Kidney (tissue), 22 donors: ENCODE results near the gene RGP1. TPM values are rescaled to one million over a fixed set of nuclear protein-coding genes. Genes with fewer than 3 reads are reported as not detected.

Experiments used
- DNase-seq, 5 donors: peaks; one replicate each; pipeline ENCODE4 v3.0.0-alpha.2; 2013 to 2020
- FAIRE-seq: peaks from 2 replicates; lab custom pipeline; 2012; peaks lifted over from hg19 to GRCh38; lab: Jason Lieb, UNC
- H3K27ac ChIP-seq, 2 donors: one replicate each; pipeline ENCODE4 v1.7.0; 2013; ENCODE audit warnings: low read depth in 2 of 2, low read length in 2 of 2, inconsistent platforms in 1 of 2
- H3K27me3 ChIP-seq: one replicate; pipeline ENCODE4 v1.7.1; 2013; ENCODE audit warnings: low read length, inconsistent platforms; ENCODE audit not compliant: control insufficient read depth, insufficient read depth
- H3K36me3 ChIP-seq, 3 donors: one replicate each; pipeline versions ENCODE4 v1.7.0 to v1.7.1; 2013; ENCODE audit warnings: low read length in 3 of 3, control low read depth in 1 of 3, inconsistent platforms in 1 of 3; ENCODE audit not compliant: insufficient read depth in 3 of 3, control insufficient read depth in 2 of 3
- H3K4me1 ChIP-seq, 3 donors: one replicate each; pipeline versions ENCODE4 v1.7.0 to v1.7.1; 2013; ENCODE audit warnings: low read length in 3 of 3, inconsistent platforms in 1 of 3, low read depth in 1 of 3; ENCODE audit not compliant: control insufficient read depth in 2 of 3, insufficient read depth in 2 of 3
- H3K4me3 ChIP-seq, 3 donors: one replicate each; pipeline versions ENCODE4 v1.7.0 to v1.8.1; 2013; ENCODE audit warnings: low read length in 3 of 3, control low read depth in 1 of 3, inconsistent platforms in 1 of 3
- H3K9ac ChIP-seq, 3 donors: one replicate each; pipeline versions ENCODE4 v1.7.0 to v1.7.1; 2013; ENCODE audit warnings: low read length in 3 of 3, control low read depth in 1 of 3, inconsistent platforms in 1 of 3
- H3K9me3 ChIP-seq, 3 donors: one replicate each; pipeline versions ENCODE4 v1.7.0 to v1.7.1; 2013; ENCODE audit warnings: low read length in 3 of 3, control low read depth in 1 of 3, inconsistent platforms in 1 of 3; ENCODE audit not compliant: control insufficient read depth in 2 of 3, insufficient read depth in 1 of 3
- CTCF ChIP-seq: IDR thresholded peaks from 3 replicates; pipeline ENCODE4 v1.5.1; 2012; ENCODE audit warnings: mild to moderate bottlenecking, moderate library complexity, borderline replicate concordance; ENCODE audit not compliant: insufficient read depth; ENCODE audit errors: extremely low read depth
- intact Hi-C: fragments of 100-400 bp; cut with DNase I; formaldehyde crosslinking; loops from one replicate; pipeline ENCODE4 v1.11.1; 2022
- long read RNA-seq, 10 donors: library from polyadenylated mRNA in 1 of 10; unstranded in 1 of 10; transcript quantifications; one replicate each; pipeline ENCODE4 v2.0.0 and lab custom pipeline, GENCODE V29; 2021 to 2026
- polyA plus RNA-seq: library from polyadenylated mRNA; stranded (reverse); fragments of 350-450 nt; fragmentation: Illumina TruSeq; extraction: RNeasy Lipid Tissue Mini Kit (QIAGEN cat#74804); gene quantifications from one replicate; pipeline ENCODE4 v1.2.3, GENCODE V29; 2014; ENCODE audit warnings: low read depth, low replicate concordance; ENCODE audit not compliant: insufficient read depth
- total RNA-seq: library from RNA; stranded (reverse); fragmentation: NEBNext Ultra II Directional; extraction: Animal tissue kit (Norgen Biotek cat#: 25700); gene quantifications from one replicate; pipeline ENCODE4 v1.2.1, GENCODE V29; 2021
- donor health status: control.
- donor health status: control.
- donor health status: control.
- donor health status: control.
- donor health status: control.
- donor health status: DM: yes; HTN: yes; CAD: no.
- donor health status: Normal renal cell carcinoma (clear cell type).

RGP1 gene
- total RNA-seq (39.2 TPM), polyA plus RNA-seq (11.0 TPM)
- long read RNA-seq, donor 1, full-length matches to known transcripts, result 5 of 5 reads
- long read RNA-seq, donor 1, partial matches to known transcripts, result 0 of 5 reads
- long read RNA-seq, donor 1, other reads (novel, unspliced or antisense), result 0 of 5 reads
- long read RNA-seq, donor 2, full-length matches to known transcripts, result 3 of 3 reads
- long read RNA-seq, donor 2, partial matches to known transcripts, result 0 of 3 reads
- long read RNA-seq, donor 2, other reads (novel, unspliced or antisense), result 0 of 3 reads
- long read RNA-seq, donor 3, full-length matches to known transcripts, result 4 of 4 reads
- long read RNA-seq, donor 3, partial matches to known transcripts, result 0 of 4 reads
- long read RNA-seq, donor 3, other reads (novel, unspliced or antisense), result 0 of 4 reads
- long read RNA-seq, donor 4, full-length matches to known transcripts, result 3 of 10 reads
- long read RNA-seq, donor 4, partial matches to known transcripts, result 7 of 10 reads
- long read RNA-seq, donor 4, other reads (novel, unspliced or antisense), result 0 of 10 reads
- long read RNA-seq, donor 5, result 0 reads
- long read RNA-seq, donor 6, full-length matches to known transcripts, result 3 of 3 reads
- long read RNA-seq, donor 6, partial matches to known transcripts, result 0 of 3 reads
- long read RNA-seq, donor 6, other reads (novel, unspliced or antisense), result 0 of 3 reads
- long read RNA-seq, donor 7, full-length matches to known transcripts, result 3 of 26 reads
- long read RNA-seq, donor 7, partial matches to known transcripts, result 2 of 26 reads
- long read RNA-seq, donor 7, other reads (novel, unspliced or antisense), result 21 of 26 reads
- long read RNA-seq, donor 8, full-length matches to known transcripts, result 1 of 1 reads
- long read RNA-seq, donor 8, partial matches to known transcripts, result 0 of 1 reads
- long read RNA-seq, donor 8, other reads (novel, unspliced or antisense), result 0 of 1 reads
- long read RNA-seq, donor 9, full-length matches to known transcripts, result 6 of 6 reads
- long read RNA-seq, donor 9, partial matches to known transcripts, result 0 of 6 reads
- long read RNA-seq, donor 9, other reads (novel, unspliced or antisense), result 0 of 6 reads
- long read RNA-seq, donor 10, full-length matches to known transcripts, result 4 of 9 reads
- long read RNA-seq, donor 10, partial matches to known transcripts, result 5 of 9 reads
- long read RNA-seq, donor 10, other reads (novel, unspliced or antisense), result 0 of 9 reads

GRCh38 chr9:35748858-35749514 is at the start of gene RGP1, which contains the start of gene GBA2:
Gene RGP1, plus strand, starts transcription at chr9:35749287. Its CDS starts 469 bp downstream, at chr9:35749756.
Gene GBA2, minus strand, starts transcription at chr9:35749228. Its CDS starts 524 bp downstream, at chr9:35748704.
- intact Hi-C loops, result no loop called here
- no peak for TF ChIP-seq CTCF
- peak within 1 kb of the TSS; percentile 82 to 91 (median 84) for H3K4me3 ChIP-seq
- H3K36me3 ChIP-seq, result peaks cover 13 to 42% (median 35%) of the 10 kb centered on the region in 3 donors
- FAIRE-seq, result no peak
- peak; percentile 83 to 95 (median 91) for DNase-seq
- no peaks in the 10 kb centered on the region for H3K9me3 ChIP-seq
- no peaks in the 10 kb centered on the region for H3K27me3 ChIP-seq
- H3K27ac ChIP-seq, result peak within 1 kb of the TSS; percentile 90 to 95
- peaks cover 0 to 26% (median 11%) of the 10 kb centered on the region in 3 donors for H3K4me1 ChIP-seq
- H3K9ac ChIP-seq, result peak within 1 kb of the TSS; percentile 84 to 96 (median 91)

- intact Hi-C loops, result no loop called here
- Histone ChIP-seq H3K4me1 (peaks cover 0 to 2% (median 0%) of the 10 kb centered on the region in 3 donors), H3K27ac (no peak overlapping the region), H3K9me3 (no peaks in the 10 kb centered on the region), H3K36me3 (peaks cover 23 to 76% (median 69%) of the 10 kb centered on the region in 3 donors), H3K4me3 (no peak overlapping the region), H3K9ac (no peak overlapping the region), H3K27me3 (no peaks in the 10 kb centered on the region)
- TF ChIP-seq CTCF, result no peak
- no peak for DNase-seq
- FAIRE-seq, result no peak
These were observed 49.1 kb upstream of the RGP1 start for GRCh38 chr9:35700031-35700430.

GRCh38 chr9:35700942-35701341 is 48.1 kb upstream of the RGP1 start:
- no peak for TF ChIP-seq CTCF
- intact Hi-C loops, result no loop called here
- no peak for FAIRE-seq
- no peak overlapping the region for H3K4me3 ChIP-seq
- no peaks in the 10 kb centered on the region for H3K27me3 ChIP-seq
- H3K27ac ChIP-seq, result no peak overlapping the region
- H3K36me3 ChIP-seq, result peaks cover 26 to 85% (median 78%) of the 10 kb centered on the region in 3 donors
- H3K4me1 ChIP-seq, result peaks cover 0 to 2% (median 0%) of the 10 kb centered on the region in 3 donors
- no peak for DNase-seq
- no peak overlapping the region for H3K9ac ChIP-seq
- no peaks in the 10 kb centered on the region for H3K9me3 ChIP-seq
